WTC11 (cell line): ENCODE data around the gene DMRTB1. TPM values are rescaled to one million over a fixed set of nuclear protein-coding genes. Genes with fewer than 3 reads are reported as not detected.

Experiments
- ATAC-seq: fragments of 200-7000 bp; cut with Tn5 transposase; 2 replicates; pipeline ENCODE4 v1.10.0; 2021; ENCODE audit warnings: mild to moderate bottlenecking, moderate library complexity
- CTCF ChIA-PET: fragments of 300-600 bp; sonication (Branson Sonifier 250); formaldehyde crosslinking; loops from one replicate; lab custom pipeline; 2021; ENCODE audit warnings: antibody characterized with exemption; lab: Charles Lee
- POLR2A ChIA-PET: fragments of 350-600 bp; sonication (Branson Sonifier 250); formaldehyde crosslinking; loops from one replicate; lab custom pipeline; 2021; ENCODE audit warnings: antibody characterized with exemption; lab: Charles Lee
- DNase-seq: peaks from one replicate; pipeline ENCODE4 v3.0.0; 2021; ENCODE audit warnings: low spot score
- H3K27ac Mint-ChIP-seq: 2 replicates; pipeline ENCODE4 v1.8.0; 2021; ENCODE audit warnings: mixed read lengths
- H3K27me3 Mint-ChIP-seq: 2 replicates; pipeline ENCODE4 v1.8.0; 2021; ENCODE audit warnings: low read depth, mild to moderate bottlenecking, moderate library complexity, mixed read lengths
- H3K36me3 Mint-ChIP-seq: 2 replicates; pipeline ENCODE4 v1.8.0; 2021; ENCODE audit warnings: mixed read lengths
- H3K4me1 Mint-ChIP-seq: 2 replicates; pipeline ENCODE4 v1.8.0; 2022; ENCODE audit warnings: mixed read lengths
- H3K4me3 Mint-ChIP-seq: 2 replicates; pipeline ENCODE4 v1.8.0; 2021; ENCODE audit warnings: mild to moderate bottlenecking, moderate library complexity, mixed read lengths
- H3K9me3 Mint-ChIP-seq: 2 replicates; pipeline ENCODE4 v1.8.0; 2021; ENCODE audit warnings: mixed read lengths
- FOXJ3 ChIP-seq: sonication (generic); formaldehyde crosslinking; IDR thresholded peaks from 2 replicates; pipeline ENCODE4 v1.9.0; 2021; ENCODE audit warnings: missing genetic modification reagents, mild to moderate bottlenecking, borderline replicate concordance
- FOXK1 ChIP-seq: sonication (generic); formaldehyde crosslinking; IDR thresholded peaks from 2 replicates; pipeline ENCODE4 v1.8.0; 2022; ENCODE audit warnings: mild to moderate bottlenecking, moderate library complexity, missing genetic modification reagents
- HMGA2 ChIP-seq: fragments of 250-450 bp; sonication (Bioruptor Pico); IDR thresholded peaks from 2 replicates; pipeline ENCODE4 v1.4.0; 2021; ENCODE audit warnings: mild to moderate bottlenecking, moderate library complexity
- MXD4 ChIP-seq: fragments of 250-450 bp; sonication (Bioruptor Pico); IDR thresholded peaks from 2 replicates; pipeline ENCODE4 v1.8.0; 2021; ENCODE audit warnings: mild to moderate bottlenecking, moderate library complexity, borderline replicate concordance
- OVOL2 ChIP-seq: fragments of 250-450 bp; sonication (Bioruptor Pico); IDR thresholded peaks from 2 replicates; pipeline ENCODE4 v1.9.0; 2021; ENCODE audit warnings: mild to moderate bottlenecking, borderline replicate concordance
- PRRX2 ChIP-seq: fragments of 250-450 bp; sonication (Bioruptor Pico); IDR thresholded peaks from 2 replicates; pipeline ENCODE4 v1.8.0; 2021; ENCODE audit warnings: mild to moderate bottlenecking
- total RNA-seq: library from RNA; stranded (reverse); gene quantifications from 3 replicates; pipeline ENCODE4 v1.2.3, GENCODE V29; 2021
- TF ChIP-seq, protein P1 (sequence below): sonication (generic); formaldehyde crosslinking; IDR thresholded peaks from 2 replicates; pipeline ENCODE4 v1.8.1; 2022; ENCODE audit warnings: mild to moderate bottlenecking, missing genetic modification reagents, moderate library complexity, borderline replicate concordance
- TF ChIP-seq, protein P2 (sequence below): sonication (generic); formaldehyde crosslinking; IDR thresholded peaks from 2 replicates; pipeline ENCODE4 v1.8.0; 2023; ENCODE audit warnings: missing genetic modification reagents
- TF ChIP-seq, protein P3 (sequence below): fragments of 250-450 bp; sonication (Bioruptor Pico); conservative IDR thresholded peaks from 2 replicates; pipeline ENCODE4 v1.9.0; 2021; ENCODE audit warnings: mild to moderate bottlenecking
- TF ChIP-seq, protein P4 (sequence below): sonication (generic); formaldehyde crosslinking; IDR thresholded peaks from 2 replicates; pipeline ENCODE4 v1.8.0; 2022; ENCODE audit warnings: mild to moderate bottlenecking, missing genetic modification reagents
- TF ChIP-seq, protein P5 (sequence below): sonication (generic); formaldehyde crosslinking; IDR thresholded peaks from 2 replicates; pipeline ENCODE4 v1.8.0; 2022; ENCODE audit warnings: missing genetic modification reagents
- TF ChIP-seq, protein P6 (sequence below): sonication (generic); formaldehyde crosslinking; IDR thresholded peaks from 2 replicates; pipeline ENCODE4 v1.8.1; 2023; ENCODE audit warnings: mild to moderate bottlenecking, missing genetic modification reagents
- TF ChIP-seq, protein P7 (sequence below): sonication (generic); formaldehyde crosslinking; IDR thresholded peaks from 2 replicates; pipeline ENCODE4 v1.8.0; 2023; ENCODE audit warnings: missing genetic modification reagents, mild to moderate bottlenecking, borderline replicate concordance
- TF ChIP-seq, protein P8 (sequence below): sonication (generic); formaldehyde crosslinking; conservative IDR thresholded peaks from 2 replicates; pipeline ENCODE4 v1.8.1; 2023; ENCODE audit warnings: mild to moderate bottlenecking, low read depth, missing genetic modification reagents, moderate library complexity

DMRTB1 gene
- total RNA-seq, 1 experiment from 2014 or later, result 0.17 TPM

DNA sequence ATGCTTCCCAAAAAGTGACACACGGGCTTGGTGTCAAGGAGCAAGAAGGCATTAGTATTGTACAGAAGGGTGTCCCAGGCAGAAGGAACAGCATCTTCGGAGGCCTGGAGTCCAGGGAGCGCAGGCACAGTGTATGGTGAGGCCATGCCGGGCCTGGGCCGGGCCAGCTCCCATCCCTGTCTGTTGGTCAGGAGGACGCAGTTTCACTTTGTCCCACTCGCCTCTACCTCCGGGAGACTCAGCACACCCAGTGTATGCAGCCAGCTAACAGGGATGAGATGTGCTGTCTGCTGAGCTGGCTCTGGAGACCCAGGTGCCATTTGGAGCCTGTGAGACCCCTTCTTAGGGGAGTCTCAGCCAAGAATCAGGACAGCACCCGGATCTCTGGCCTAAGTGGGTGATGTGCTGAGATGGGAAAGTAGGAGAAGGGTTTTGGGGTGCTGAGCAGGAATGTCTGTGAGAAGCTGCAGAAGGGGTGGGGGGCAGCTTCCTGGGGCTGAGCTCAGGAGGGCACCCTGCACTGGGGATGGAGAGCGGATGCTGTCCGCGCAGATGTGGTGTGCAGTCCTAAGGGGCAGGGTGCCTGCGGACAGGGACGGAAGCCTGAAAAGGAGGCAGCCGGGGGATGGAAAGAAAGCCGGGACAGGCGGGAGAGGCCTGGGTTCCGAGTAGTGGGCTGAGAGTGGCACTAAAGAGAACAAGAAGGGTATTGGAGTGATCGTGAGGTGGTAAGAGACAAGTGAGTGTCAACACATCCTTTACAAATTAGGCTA is 25.7 kb downstream of the DMRTB1 start (continued):
- TF ChIP-seq, protein P1, sequence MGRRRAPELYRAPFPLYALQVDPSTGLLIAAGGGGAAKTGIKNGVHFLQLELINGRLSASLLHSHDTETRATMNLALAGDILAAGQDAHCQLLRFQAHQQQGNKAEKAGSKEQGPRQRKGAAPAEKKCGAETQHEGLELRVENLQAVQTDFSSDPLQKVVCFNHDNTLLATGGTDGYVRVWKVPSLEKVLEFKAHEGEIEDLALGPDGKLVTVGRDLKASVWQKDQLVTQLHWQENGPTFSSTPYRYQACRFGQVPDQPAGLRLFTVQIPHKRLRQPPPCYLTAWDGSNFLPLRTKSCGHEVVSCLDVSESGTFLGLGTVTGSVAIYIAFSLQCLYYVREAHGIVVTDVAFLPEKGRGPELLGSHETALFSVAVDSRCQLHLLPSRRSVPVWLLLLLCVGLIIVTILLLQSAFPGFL (CRISPR knock-in tag), result no peak
- TF ChIP-seq HMGA2 (CRISPR knock-in tag), result no peak
- TF ChIP-seq, protein P2, sequence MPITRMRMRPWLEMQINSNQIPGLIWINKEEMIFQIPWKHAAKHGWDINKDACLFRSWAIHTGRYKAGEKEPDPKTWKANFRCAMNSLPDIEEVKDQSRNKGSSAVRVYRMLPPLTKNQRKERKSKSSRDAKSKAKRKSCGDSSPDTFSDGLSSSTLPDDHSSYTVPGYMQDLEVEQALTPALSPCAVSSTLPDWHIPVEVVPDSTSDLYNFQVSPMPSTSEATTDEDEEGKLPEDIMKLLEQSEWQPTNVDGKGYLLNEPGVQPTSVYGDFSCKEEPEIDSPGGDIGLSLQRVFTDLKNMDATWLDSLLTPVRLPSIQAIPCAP (CRISPR knock-in tag), result no peak

DNA sequence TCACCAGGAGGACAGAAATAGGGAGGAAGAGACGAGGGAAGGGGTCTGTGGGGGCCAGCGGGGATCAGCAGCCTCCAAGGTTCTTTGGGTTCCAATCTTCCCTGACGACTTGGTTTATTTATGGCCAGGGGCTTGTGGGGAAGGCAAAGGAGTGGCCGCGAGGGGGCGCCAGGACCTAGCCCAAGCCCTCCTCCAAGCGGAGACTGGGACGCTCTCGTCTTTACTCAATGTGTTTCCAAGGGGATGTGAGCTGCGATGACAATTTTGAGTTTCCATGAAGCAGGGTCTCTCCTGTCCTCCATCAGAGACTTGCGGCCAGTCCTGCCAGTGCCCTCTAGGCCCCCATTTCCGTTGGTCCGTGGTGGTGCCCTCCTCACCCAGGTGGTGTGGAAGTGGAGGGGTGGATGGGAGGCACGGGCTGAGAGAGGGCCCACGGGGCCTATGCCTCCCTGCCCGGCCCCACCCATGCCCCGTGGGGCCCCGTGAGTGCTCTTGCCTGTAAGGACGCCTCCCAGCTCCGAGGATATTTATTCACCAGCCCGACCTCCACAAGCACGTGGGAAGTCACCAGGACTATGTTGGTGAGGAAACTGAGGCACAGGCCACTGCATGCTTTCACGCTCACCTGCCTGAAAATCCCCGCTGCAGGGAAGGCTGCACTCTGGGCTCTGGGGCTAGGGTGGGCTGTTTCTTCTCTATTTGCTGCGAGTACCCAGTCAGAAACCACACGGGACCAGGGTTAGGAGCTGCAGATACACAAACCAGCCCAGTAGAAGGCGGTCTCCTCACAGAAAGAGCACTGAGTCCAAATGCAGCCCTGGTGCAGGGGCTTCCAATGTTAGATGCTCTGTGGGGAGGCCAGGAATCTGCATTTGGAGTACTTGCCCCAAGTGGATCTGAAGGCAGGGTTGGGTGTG is 26.5 kb downstream of the DMRTB1 start:
- H3K36me3 Mint-ChIP-seq, result no peaks in the 10 kb centered on the region; the same call in 1 of the 2 replicates
- DNase-seq (peak; percentile 93), ATAC-seq (peak; percentile 87)
- peaks cover 13% of the 10 kb centered on the region for H3K4me1 Mint-ChIP-seq
- no peaks in the 10 kb centered on the region; the same call in 1 of the 2 replicates for H3K27me3 Mint-ChIP-seq
- H3K4me3 Mint-ChIP-seq, result no peak overlapping the region
- CTCF ChIA-PET, result interaction anchor here (0.5 to 8.7 kb wide), 74 partner anchors 8 to 474 kb away, joined by 3 to 192 read pairs (median 5); no protein-coding TSS in a partner anchor
- POLR2A ChIA-PET, result no interaction called here
- no peak overlapping the region for H3K27ac Mint-ChIP-seq
- H3K9me3 Mint-ChIP-seq, result peaks cover 11% of the 10 kb centered on the region
- TF ChIP-seq MXD4 (CRISPR knock-in tag), result no peak
- 0 out of 2 replicates have a peak, but pooled peaks have one; percentile 20 for TF ChIP-seq FOXK1 (CRISPR knock-in tag)
- TF ChIP-seq, protein P3, sequence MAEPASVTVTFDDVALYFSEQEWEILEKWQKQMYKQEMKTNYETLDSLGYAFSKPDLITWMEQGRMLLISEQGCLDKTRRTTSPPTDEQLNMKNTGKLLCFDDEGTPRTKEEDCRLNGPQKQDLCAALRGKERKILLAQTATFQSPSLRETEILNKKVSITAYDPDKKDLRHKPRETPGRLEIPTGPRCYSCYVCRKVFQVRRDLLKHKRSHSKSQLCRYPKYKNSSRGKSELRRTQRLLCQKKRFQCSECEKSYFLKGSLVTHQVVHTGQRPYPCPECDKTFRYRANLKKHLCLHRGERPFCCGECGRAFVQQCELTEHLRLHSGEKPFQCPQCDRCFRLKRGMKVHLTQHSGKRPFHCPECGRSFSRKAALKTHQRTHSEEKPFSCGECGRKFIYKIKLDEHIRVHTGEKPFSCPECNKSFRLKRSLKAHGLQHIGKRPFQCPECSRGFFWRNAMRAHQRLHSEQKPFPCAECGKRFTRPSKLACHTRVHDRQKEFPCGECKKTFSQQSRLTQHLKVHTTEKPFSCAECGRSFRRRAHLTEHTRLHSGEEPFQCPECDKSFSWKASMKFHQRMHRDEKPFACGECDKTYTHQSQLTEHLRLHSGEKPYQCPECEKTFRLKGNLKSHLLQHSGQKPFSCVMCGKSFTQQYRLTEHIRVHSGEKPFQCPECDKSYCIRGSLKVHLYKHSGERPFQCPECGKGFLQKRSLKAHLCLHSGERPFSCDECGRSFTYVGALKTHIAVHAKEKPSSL (CRISPR knock-in tag), result no peak
- no peak for TF ChIP-seq OVOL2 (CRISPR knock-in tag)
- TF ChIP-seq, protein P4, sequence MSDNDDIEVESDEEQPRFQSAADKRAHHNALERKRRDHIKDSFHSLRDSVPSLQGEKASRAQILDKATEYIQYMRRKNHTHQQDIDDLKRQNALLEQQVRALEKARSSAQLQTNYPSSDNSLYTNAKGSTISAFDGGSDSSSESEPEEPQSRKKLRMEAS (CRISPR knock-in tag), result 0 out of 2 replicates have a peak, but pooled peaks have one; percentile 25
- TF ChIP-seq, protein P5, sequence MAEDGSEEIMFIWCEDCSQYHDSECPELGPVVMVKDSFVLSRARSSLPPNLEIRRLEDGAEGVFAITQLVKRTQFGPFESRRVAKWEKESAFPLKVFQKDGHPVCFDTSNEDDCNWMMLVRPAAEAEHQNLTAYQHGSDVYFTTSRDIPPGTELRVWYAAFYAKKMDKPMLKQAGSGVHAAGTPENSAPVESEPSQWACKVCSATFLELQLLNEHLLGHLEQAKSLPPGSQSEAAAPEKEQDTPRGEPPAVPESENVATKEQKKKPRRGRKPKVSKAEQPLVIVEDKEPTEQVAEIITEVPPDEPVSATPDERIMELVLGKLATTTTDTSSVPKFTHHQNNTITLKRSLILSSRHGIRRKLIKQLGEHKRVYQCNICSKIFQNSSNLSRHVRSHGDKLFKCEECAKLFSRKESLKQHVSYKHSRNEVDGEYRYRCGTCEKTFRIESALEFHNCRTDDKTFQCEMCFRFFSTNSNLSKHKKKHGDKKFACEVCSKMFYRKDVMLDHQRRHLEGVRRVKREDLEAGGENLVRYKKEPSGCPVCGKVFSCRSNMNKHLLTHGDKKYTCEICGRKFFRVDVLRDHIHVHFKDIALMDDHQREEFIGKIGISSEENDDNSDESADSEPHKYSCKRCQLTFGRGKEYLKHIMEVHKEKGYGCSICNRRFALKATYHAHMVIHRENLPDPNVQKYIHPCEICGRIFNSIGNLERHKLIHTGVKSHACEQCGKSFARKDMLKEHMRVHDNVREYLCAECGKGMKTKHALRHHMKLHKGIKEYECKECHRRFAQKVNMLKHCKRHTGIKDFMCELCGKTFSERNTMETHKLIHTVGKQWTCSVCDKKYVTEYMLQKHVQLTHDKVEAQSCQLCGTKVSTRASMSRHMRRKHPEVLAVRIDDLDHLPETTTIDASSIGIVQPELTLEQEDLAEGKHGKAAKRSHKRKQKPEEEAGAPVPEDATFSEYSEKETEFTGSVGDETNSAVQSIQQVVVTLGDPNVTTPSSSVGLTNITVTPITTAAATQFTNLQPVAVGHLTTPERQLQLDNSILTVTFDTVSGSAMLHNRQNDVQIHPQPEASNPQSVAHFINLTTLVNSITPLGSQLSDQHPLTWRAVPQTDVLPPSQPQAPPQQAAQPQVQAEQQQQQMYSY (CRISPR knock-in tag), result no peak
- TF ChIP-seq, protein P6, sequence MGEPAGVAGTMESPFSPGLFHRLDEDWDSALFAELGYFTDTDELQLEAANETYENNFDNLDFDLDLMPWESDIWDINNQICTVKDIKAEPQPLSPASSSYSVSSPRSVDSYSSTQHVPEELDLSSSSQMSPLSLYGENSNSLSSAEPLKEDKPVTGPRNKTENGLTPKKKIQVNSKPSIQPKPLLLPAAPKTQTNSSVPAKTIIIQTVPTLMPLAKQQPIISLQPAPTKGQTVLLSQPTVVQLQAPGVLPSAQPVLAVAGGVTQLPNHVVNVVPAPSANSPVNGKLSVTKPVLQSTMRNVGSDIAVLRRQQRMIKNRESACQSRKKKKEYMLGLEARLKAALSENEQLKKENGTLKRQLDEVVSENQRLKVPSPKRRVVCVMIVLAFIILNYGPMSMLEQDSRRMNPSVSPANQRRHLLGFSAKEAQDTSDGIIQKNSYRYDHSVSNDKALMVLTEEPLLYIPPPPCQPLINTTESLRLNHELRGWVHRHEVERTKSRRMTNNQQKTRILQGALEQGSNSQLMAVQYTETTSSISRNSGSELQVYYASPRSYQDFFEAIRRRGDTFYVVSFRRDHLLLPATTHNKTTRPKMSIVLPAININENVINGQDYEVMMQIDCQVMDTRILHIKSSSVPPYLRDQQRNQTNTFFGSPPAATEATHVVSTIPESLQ (CRISPR knock-in tag), result no peak
- no peak for TF ChIP-seq FOXJ3 (CRISPR knock-in tag)
- TF ChIP-seq PRRX2, result no peak
- TF ChIP-seq, protein P7, sequence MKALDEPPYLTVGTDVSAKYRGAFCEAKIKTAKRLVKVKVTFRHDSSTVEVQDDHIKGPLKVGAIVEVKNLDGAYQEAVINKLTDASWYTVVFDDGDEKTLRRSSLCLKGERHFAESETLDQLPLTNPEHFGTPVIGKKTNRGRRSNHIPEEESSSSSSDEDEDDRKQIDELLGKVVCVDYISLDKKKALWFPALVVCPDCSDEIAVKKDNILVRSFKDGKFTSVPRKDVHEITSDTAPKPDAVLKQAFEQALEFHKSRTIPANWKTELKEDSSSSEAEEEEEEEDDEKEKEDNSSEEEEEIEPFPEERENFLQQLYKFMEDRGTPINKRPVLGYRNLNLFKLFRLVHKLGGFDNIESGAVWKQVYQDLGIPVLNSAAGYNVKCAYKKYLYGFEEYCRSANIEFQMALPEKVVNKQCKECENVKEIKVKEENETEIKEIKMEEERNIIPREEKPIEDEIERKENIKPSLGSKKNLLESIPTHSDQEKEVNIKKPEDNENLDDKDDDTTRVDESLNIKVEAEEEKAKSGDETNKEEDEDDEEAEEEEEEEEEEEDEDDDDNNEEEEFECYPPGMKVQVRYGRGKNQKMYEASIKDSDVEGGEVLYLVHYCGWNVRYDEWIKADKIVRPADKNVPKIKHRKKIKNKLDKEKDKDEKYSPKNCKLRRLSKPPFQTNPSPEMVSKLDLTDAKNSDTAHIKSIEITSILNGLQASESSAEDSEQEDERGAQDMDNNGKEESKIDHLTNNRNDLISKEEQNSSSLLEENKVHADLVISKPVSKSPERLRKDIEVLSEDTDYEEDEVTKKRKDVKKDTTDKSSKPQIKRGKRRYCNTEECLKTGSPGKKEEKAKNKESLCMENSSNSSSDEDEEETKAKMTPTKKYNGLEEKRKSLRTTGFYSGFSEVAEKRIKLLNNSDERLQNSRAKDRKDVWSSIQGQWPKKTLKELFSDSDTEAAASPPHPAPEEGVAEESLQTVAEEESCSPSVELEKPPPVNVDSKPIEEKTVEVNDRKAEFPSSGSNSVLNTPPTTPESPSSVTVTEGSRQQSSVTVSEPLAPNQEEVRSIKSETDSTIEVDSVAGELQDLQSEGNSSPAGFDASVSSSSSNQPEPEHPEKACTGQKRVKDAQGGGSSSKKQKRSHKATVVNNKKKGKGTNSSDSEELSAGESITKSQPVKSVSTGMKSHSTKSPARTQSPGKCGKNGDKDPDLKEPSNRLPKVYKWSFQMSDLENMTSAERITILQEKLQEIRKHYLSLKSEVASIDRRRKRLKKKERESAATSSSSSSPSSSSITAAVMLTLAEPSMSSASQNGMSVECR (CRISPR knock-in tag), result no peak
- TF ChIP-seq, protein P8, sequence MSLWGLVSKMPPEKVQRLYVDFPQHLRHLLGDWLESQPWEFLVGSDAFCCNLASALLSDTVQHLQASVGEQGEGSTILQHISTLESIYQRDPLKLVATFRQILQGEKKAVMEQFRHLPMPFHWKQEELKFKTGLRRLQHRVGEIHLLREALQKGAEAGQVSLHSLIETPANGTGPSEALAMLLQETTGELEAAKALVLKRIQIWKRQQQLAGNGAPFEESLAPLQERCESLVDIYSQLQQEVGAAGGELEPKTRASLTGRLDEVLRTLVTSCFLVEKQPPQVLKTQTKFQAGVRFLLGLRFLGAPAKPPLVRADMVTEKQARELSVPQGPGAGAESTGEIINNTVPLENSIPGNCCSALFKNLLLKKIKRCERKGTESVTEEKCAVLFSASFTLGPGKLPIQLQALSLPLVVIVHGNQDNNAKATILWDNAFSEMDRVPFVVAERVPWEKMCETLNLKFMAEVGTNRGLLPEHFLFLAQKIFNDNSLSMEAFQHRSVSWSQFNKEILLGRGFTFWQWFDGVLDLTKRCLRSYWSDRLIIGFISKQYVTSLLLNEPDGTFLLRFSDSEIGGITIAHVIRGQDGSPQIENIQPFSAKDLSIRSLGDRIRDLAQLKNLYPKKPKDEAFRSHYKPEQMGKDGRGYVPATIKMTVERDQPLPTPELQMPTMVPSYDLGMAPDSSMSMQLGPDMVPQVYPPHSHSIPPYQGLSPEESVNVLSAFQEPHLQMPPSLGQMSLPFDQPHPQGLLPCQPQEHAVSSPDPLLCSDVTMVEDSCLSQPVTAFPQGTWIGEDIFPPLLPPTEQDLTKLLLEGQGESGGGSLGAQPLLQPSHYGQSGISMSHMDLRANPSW, result no peak
